ENCODE data around the gene SLIT3.

SLIT3 gene

GRCh38 chr5:168831383-168831782 is 469.6 kb downstream of the SLIT3 start:
- no peaks in the 10 kb centered on the region for H3K9me3 ChIP-seq (ENCODE audit: control insufficient read depth in 2 of 2, low read length in 2 of 2)
- no peak overlapping the region for H3K4me3 ChIP-seq (ENCODE audit: low read length in 2 of 2)
- H3K27me3 ChIP-seq (ENCODE audit: control insufficient read depth in 1 of 2, insufficient read depth in 2 of 2, low read length in 2 of 2), result no peaks in the 10 kb centered on the region
- H3K4me1 ChIP-seq (ENCODE audit: control insufficient read depth, insufficient read depth, low read length), result peaks cover 5% of the 10 kb centered on the region
- no peaks in the 10 kb centered on the region for H3K36me3 ChIP-seq (ENCODE audit: control insufficient read depth in 2 of 2, insufficient read depth in 2 of 2, low read length in 2 of 2)
- H3K27ac ChIP-seq (ENCODE audit: low read length), result no peak overlapping the region
- H3K9ac ChIP-seq (ENCODE audit: low read length in 2 of 2), result no peak overlapping the region

GRCh38 chr5:168830833-168831232 is 470.1 kb downstream of the SLIT3 start:
- Histone ChIP-seq H3K27ac (ENCODE audit: low read length) (no peak overlapping the region), H3K27me3 (ENCODE audit: control insufficient read depth in 1 of 2, insufficient read depth in 2 of 2, low read length in 2 of 2) (no peaks in the 10 kb centered on the region)

GRCh38 chr5:168829922-168830417 is 471.0 kb downstream of the SLIT3 start:
- Histone ChIP-seq H3K4me1 (ENCODE audit: control insufficient read depth, insufficient read depth, low read length) (peaks cover 5% of the 10 kb centered on the region), H3K4me3 (ENCODE audit: low read length in 2 of 2) (no peak overlapping the region), H3K36me3 (ENCODE audit: control insufficient read depth in 2 of 2, insufficient read depth in 2 of 2, low read length in 2 of 2) (no peaks in the 10 kb centered on the region), H3K9me3 (ENCODE audit: control insufficient read depth in 2 of 2, low read length in 2 of 2) (no peaks in the 10 kb centered on the region), H3K9ac (ENCODE audit: low read length in 2 of 2) (no peak overlapping the region), H3K27me3 (ENCODE audit: control insufficient read depth in 1 of 2, insufficient read depth in 2 of 2, low read length in 2 of 2) (no peaks in the 10 kb centered on the region), H3K27ac (ENCODE audit: low read length) (no peak overlapping the region)

More at GRCh38 chr5:168830833-168831232, 470.1 kb downstream of the SLIT3 start:
- no peaks in the 10 kb centered on the region for H3K9me3 ChIP-seq (ENCODE audit: control insufficient read depth in 2 of 2, low read length in 2 of 2)
- H3K36me3 ChIP-seq (ENCODE audit: control insufficient read depth in 2 of 2, insufficient read depth in 2 of 2, low read length in 2 of 2), result no peaks in the 10 kb centered on the region
- H3K4me1 ChIP-seq (ENCODE audit: control insufficient read depth, insufficient read depth, low read length), result peaks cover 5% of the 10 kb centered on the region
- H3K4me3 ChIP-seq (ENCODE audit: low read length in 2 of 2), result no peak overlapping the region
- no peak overlapping the region for H3K9ac ChIP-seq (ENCODE audit: low read length in 2 of 2)

- H3K27ac ChIP-seq (ENCODE audit: low read length), result no peak overlapping the region
- no peaks in the 10 kb centered on the region for H3K36me3 ChIP-seq (ENCODE audit: control insufficient read depth in 2 of 2, insufficient read depth in 2 of 2, low read length in 2 of 2)
- no peak overlapping the region for H3K4me3 ChIP-seq (ENCODE audit: low read length in 2 of 2)
- no peaks in the 10 kb centered on the region for H3K27me3 ChIP-seq (ENCODE audit: control insufficient read depth in 1 of 2, insufficient read depth in 2 of 2, low read length in 2 of 2)
- H3K4me1 ChIP-seq (ENCODE audit: control insufficient read depth, insufficient read depth, low read length), result peaks cover 5% of the 10 kb centered on the region
- no peak overlapping the region for H3K9ac ChIP-seq (ENCODE audit: low read length in 2 of 2)
- H3K9me3 ChIP-seq (ENCODE audit: control insufficient read depth in 2 of 2, low read length in 2 of 2), result no peaks in the 10 kb centered on the region
Observed at GRCh38 chr5:168829044-168829443, 471.9 kb downstream of the SLIT3 start.

GRCh38 chr5:168827636-168828035 is 473.3 kb downstream of the SLIT3 start:
- Histone ChIP-seq H3K9ac (ENCODE audit: low read length in 2 of 2) (no peak overlapping the region), H3K4me3 (ENCODE audit: low read length in 2 of 2) (no peak overlapping the region), H3K27me3 (ENCODE audit: control insufficient read depth in 1 of 2, insufficient read depth in 2 of 2, low read length in 2 of 2) (no peaks in the 10 kb centered on the region), H3K9me3 (ENCODE audit: control insufficient read depth in 2 of 2, low read length in 2 of 2) (no peaks in the 10 kb centered on the region), H3K4me1 (ENCODE audit: control insufficient read depth, insufficient read depth, low read length) (peaks cover 2% of the 10 kb centered on the region), H3K27ac (ENCODE audit: low read length) (no peak overlapping the region), H3K36me3 (ENCODE audit: control insufficient read depth in 2 of 2, insufficient read depth in 2 of 2, low read length in 2 of 2) (peaks cover 0 to 3% of the 10 kb centered on the region in 2 donors)

- peaks cover 0 to 3% of the 10 kb centered on the region in 2 donors for H3K36me3 ChIP-seq (ENCODE audit: control insufficient read depth in 2 of 2, insufficient read depth in 2 of 2, low read length in 2 of 2)
- no peak overlapping the region for H3K27ac ChIP-seq (ENCODE audit: low read length)
- H3K9ac ChIP-seq (ENCODE audit: low read length in 2 of 2), result no peak overlapping the region
- H3K9me3 ChIP-seq (ENCODE audit: control insufficient read depth in 2 of 2, low read length in 2 of 2), result no peaks in the 10 kb centered on the region
- peaks cover 5% of the 10 kb centered on the region for H3K4me1 ChIP-seq (ENCODE audit: control insufficient read depth, insufficient read depth, low read length)
- no peak overlapping the region for H3K4me3 ChIP-seq (ENCODE audit: low read length in 2 of 2)
- H3K27me3 ChIP-seq (ENCODE audit: control insufficient read depth in 1 of 2, insufficient read depth in 2 of 2, low read length in 2 of 2), result no peaks in the 10 kb centered on the region
Observed at GRCh38 chr5:168826246-168826725, 474.7 kb downstream of the SLIT3 start.

GRCh38 chr5:168822745-168823281 is 478.1 kb downstream of the SLIT3 start:
- Histone ChIP-seq H3K4me3 (ENCODE audit: low read length in 2 of 2) (no peak overlapping the region), H3K27ac (ENCODE audit: low read length) (no peak overlapping the region), H3K36me3 (ENCODE audit: control insufficient read depth in 2 of 2, insufficient read depth in 2 of 2, low read length in 2 of 2) (peaks cover 0 to 3% of the 10 kb centered on the region in 2 donors), H3K9ac (ENCODE audit: low read length in 2 of 2) (no peak overlapping the region), H3K27me3 (ENCODE audit: control insufficient read depth in 1 of 2, insufficient read depth in 2 of 2, low read length in 2 of 2) (no peaks in the 10 kb centered on the region), H3K4me1 (ENCODE audit: control insufficient read depth, insufficient read depth, low read length) (peaks cover 5% of the 10 kb centered on the region), H3K9me3 (ENCODE audit: control insufficient read depth in 2 of 2, low read length in 2 of 2) (no peaks in the 10 kb centered on the region)

GRCh38 chr5:168822248-168822744 is 478.6 kb downstream of the SLIT3 start:
- Histone ChIP-seq H3K4me3 (ENCODE audit: low read length in 2 of 2) (no peak overlapping the region), H3K9me3 (ENCODE audit: control insufficient read depth in 2 of 2, low read length in 2 of 2) (no peaks in the 10 kb centered on the region), H3K27ac (ENCODE audit: low read length) (no peak overlapping the region), H3K36me3 (ENCODE audit: control insufficient read depth in 2 of 2, insufficient read depth in 2 of 2, low read length in 2 of 2) (peaks cover 0 to 3% of the 10 kb centered on the region in 2 donors), H3K9ac (ENCODE audit: low read length in 2 of 2) (no peak overlapping the region), H3K4me1 (ENCODE audit: control insufficient read depth, insufficient read depth, low read length) (peaks cover 5% of the 10 kb centered on the region), H3K27me3 (ENCODE audit: control insufficient read depth in 1 of 2, insufficient read depth in 2 of 2, low read length in 2 of 2) (no peaks in the 10 kb centered on the region)

GRCh38 chr5:168820874-168821273 is 480.1 kb downstream of the SLIT3 start:
- H3K36me3 ChIP-seq (ENCODE audit: control insufficient read depth in 2 of 2, insufficient read depth in 2 of 2, low read length in 2 of 2), result peaks cover 5 to 7% of the 10 kb centered on the region in 2 donors
- H3K4me3 ChIP-seq (ENCODE audit: low read length in 2 of 2), result no peak overlapping the region
- peaks cover 5% of the 10 kb centered on the region for H3K4me1 ChIP-seq (ENCODE audit: control insufficient read depth, insufficient read depth, low read length)
- no peak overlapping the region for H3K27ac ChIP-seq (ENCODE audit: low read length)
- no peak overlapping the region for H3K9ac ChIP-seq (ENCODE audit: low read length in 2 of 2)
- H3K27me3 ChIP-seq (ENCODE audit: control insufficient read depth in 1 of 2, insufficient read depth in 2 of 2, low read length in 2 of 2), result no peaks in the 10 kb centered on the region
- no peaks in the 10 kb centered on the region for H3K9me3 ChIP-seq (ENCODE audit: control insufficient read depth in 2 of 2, low read length in 2 of 2)

GRCh38 chr5:168819004-168819621 is 481.8 kb downstream of the SLIT3 start:
- H3K9ac ChIP-seq (ENCODE audit: low read length in 2 of 2), result no peak overlapping the region
- H3K4me1 ChIP-seq (ENCODE audit: control insufficient read depth, insufficient read depth, low read length), result peaks cover 5% of the 10 kb centered on the region
- H3K27me3 ChIP-seq (ENCODE audit: control insufficient read depth in 1 of 2, insufficient read depth in 2 of 2, low read length in 2 of 2), result no peaks in the 10 kb centered on the region
- no peaks in the 10 kb centered on the region for H3K9me3 ChIP-seq (ENCODE audit: control insufficient read depth in 2 of 2, low read length in 2 of 2)
- H3K4me3 ChIP-seq (ENCODE audit: low read length in 2 of 2), result no peak overlapping the region
- peaks cover 13 to 16% of the 10 kb centered on the region in 2 donors for H3K36me3 ChIP-seq (ENCODE audit: control insufficient read depth in 2 of 2, insufficient read depth in 2 of 2, low read length in 2 of 2)
- H3K27ac ChIP-seq (ENCODE audit: low read length), result no peak overlapping the region

- no peaks in the 10 kb centered on the region for H3K27me3 ChIP-seq (ENCODE audit: control insufficient read depth in 1 of 2, insufficient read depth in 2 of 2, low read length in 2 of 2)
- H3K4me3 ChIP-seq (ENCODE audit: low read length in 2 of 2), result no peak overlapping the region
- no peaks in the 10 kb centered on the region for H3K9me3 ChIP-seq (ENCODE audit: control insufficient read depth in 2 of 2, low read length in 2 of 2)
- no peak overlapping the region for H3K9ac ChIP-seq (ENCODE audit: low read length in 2 of 2)
- peaks cover 5% of the 10 kb centered on the region for H3K4me1 ChIP-seq (ENCODE audit: control insufficient read depth, insufficient read depth, low read length)
- H3K27ac ChIP-seq (ENCODE audit: low read length), result no peak overlapping the region
- H3K36me3 ChIP-seq (ENCODE audit: control insufficient read depth in 2 of 2, insufficient read depth in 2 of 2, low read length in 2 of 2), result peaks cover 13 to 16% of the 10 kb centered on the region in 2 donors
Observed at GRCh38 chr5:168818558-168818957, 482.4 kb downstream of the SLIT3 start.

All from stomach smooth muscle (tissue), 2 donors.